SU-DHL-6 (cell line): Measurements from ENCODE around the gene CCNQ.
"Not testable (repeated sequence)": the region's sequence is repeated elsewhere in the genome, so short reads cannot be mapped to it uniquely, and the experiment has no call there.

Experiments used
- H2AFZ ChIP-seq: fragments of 200-600 bp; sonication (generic); 2 replicates; pipeline ENCODE4 v1.6.1; 2014; ENCODE audit warnings: low read depth, mild to moderate bottlenecking, moderate library complexity, mixed read lengths, antibody characterized with exemption, low read length; ENCODE audit not compliant: severe bottlenecking
- H3F3A ChIP-seq: fragments of 200-600 bp; shearing (Covaris generic); 2 replicates; pipeline ENCODE4 v1.6.0; 2016; ENCODE audit warnings: antibody characterized with exemption, mild to moderate bottlenecking; ENCODE audit not compliant: insufficient read depth
- H3K27ac ChIP-seq: fragments of 200-600 bp; sonication (generic); 2 replicates; pipeline ENCODE4 v1.5.1; 2016; ENCODE audit warnings: low read depth, mild to moderate bottlenecking, low read length, moderate library complexity, mixed read lengths
- H3K27me3 ChIP-seq: fragments of 200-600 bp; sonication (generic), shearing (Covaris generic); 2 replicates; pipeline ENCODE4 v1.6.0; 2014; ENCODE audit warnings: mild to moderate bottlenecking, low read length
- H3K36me3 ChIP-seq: fragments of 200-600 bp; sonication (generic); 2 replicates; pipeline ENCODE4 v1.6.1; 2014; ENCODE audit warnings: mild to moderate bottlenecking, low read length, mixed read lengths
- H3K4me2 ChIP-seq: fragments of 300-600, 200-600 bp; shearing (Covaris generic), sonication (generic); 2 replicates; pipeline ENCODE4 v1.6.0; 2014; ENCODE audit warnings: low read length, low read depth, mild to moderate bottlenecking; ENCODE audit not compliant: poor library complexity, severe bottlenecking
- H3K4me3 ChIP-seq: fragments of 200-600 bp; sonication (generic); 2 replicates; pipeline ENCODE4 v1.5.1; 2014; ENCODE audit warnings: antibody characterized with exemption, low read length, mild to moderate bottlenecking, mixed read lengths; ENCODE audit not compliant: insufficient read depth, poor library complexity, severe bottlenecking
- H3K79me2 ChIP-seq: fragments of 200-600 bp; sonication (generic); 2 replicates; pipeline ENCODE4 v1.6.1; 2014; ENCODE audit warnings: mild to moderate bottlenecking, low read length, moderate library complexity; ENCODE audit not compliant: insufficient read depth
- H3K9ac ChIP-seq: fragments of 200-600 bp; sonication (generic); 2 replicates; pipeline ENCODE4 v1.7.0; 2014; ENCODE audit warnings: mild to moderate bottlenecking, low read length
- H3K9me2 ChIP-seq: fragments of 200-600 bp; sonication (generic); replicated peaks from 2 replicates; pipeline ENCODE4 v1.6.1; 2014; ENCODE audit warnings: low read length; ENCODE audit not compliant: insufficient read depth
- H3K9me3 ChIP-seq: fragments of 200-600 bp; sonication (generic); 2 replicates; pipeline ENCODE4 v1.6.1; 2014; ENCODE audit warnings: low read length, mixed read lengths; ENCODE audit not compliant: insufficient read depth
- H4K20me1 ChIP-seq: fragments of 200-600 bp; sonication (generic); 2 replicates; pipeline ENCODE4 v1.6.1; 2014; ENCODE audit warnings: low read depth, mild to moderate bottlenecking, antibody characterized with exemption, low read length, moderate library complexity, mixed read lengths
- CTCF ChIP-seq: fragments of 200-600 bp; sonication (generic); IDR thresholded peaks from one replicate; pipeline ENCODE4 v1.5.1; 2017; ENCODE audit warnings: antibody characterized with exemption, mild to moderate bottlenecking, low read length, moderate library complexity; ENCODE audit not compliant: insufficient read depth, poor library complexity, severe bottlenecking
- EZH2phosphoT487 ChIP-seq: fragments of 200-600 bp; sonication (generic), shearing (Covaris generic); conservative IDR thresholded peaks from 2 replicates; pipeline ENCODE4 v1.6.1; 2018; ENCODE audit warnings: mild to moderate bottlenecking, antibody characterized with exemption, low read length, moderate library complexity, mixed read lengths

The CCNQ gene

GRCh38 chrX:153608806-153609205 is 9.9 kb upstream of the CCNQ start:
- no peaks in the 10 kb centered on the region for H3K9me2 ChIP-seq
- H3K9me3 ChIP-seq, result no peaks in the 10 kb centered on the region
- no peak overlapping the region for H3K27ac ChIP-seq
- H3F3A ChIP-seq, result no peaks in the 10 kb centered on the region
- no peak overlapping the region for H3K4me3 ChIP-seq
- no peak for TF ChIP-seq EZH2phosphoT487
- TF ChIP-seq CTCF, result no peak
- H3K36me3 ChIP-seq, result no peaks in the 10 kb centered on the region
- no peaks in the 10 kb centered on the region for H4K20me1 ChIP-seq
- H3K27me3 ChIP-seq, result no peaks in the 10 kb centered on the region
- no peak overlapping the region for H3K4me2 ChIP-seq
- H3K9ac ChIP-seq, result no peak overlapping the region
- H2AFZ ChIP-seq, result no peak overlapping the region
- H3K79me2 ChIP-seq, result no peaks in the 10 kb centered on the region

GRCh38 chrX:153608376-153608775 is 9.4 kb upstream of the CCNQ start:
- Histone ChIP-seq H3K9me3 (no peaks in the 10 kb centered on the region), H3K36me3 (no peaks in the 10 kb centered on the region), H3K27ac (no peak overlapping the region), H4K20me1 (no peaks in the 10 kb centered on the region), H3F3A (no peaks in the 10 kb centered on the region), H2AFZ (no peak overlapping the region), H3K4me2 (no peak overlapping the region), H3K4me3 (no peak overlapping the region), H3K9ac (no peak overlapping the region), H3K27me3 (no peaks in the 10 kb centered on the region), H3K9me2 (no peaks in the 10 kb centered on the region), H3K79me2 (no peaks in the 10 kb centered on the region)
- TF ChIP-seq CTCF, result no peak
- no peak for TF ChIP-seq EZH2phosphoT487

GRCh38 chrX:153606503-153606902 is 7.6 kb upstream of the CCNQ start:
- Histone ChIP-seq H2AFZ (no peak overlapping the region), H3K79me2 (no peaks in the 10 kb centered on the region), H3K9me3 (no peaks in the 10 kb centered on the region), H3K4me2 (no peak overlapping the region), H3F3A (no peaks in the 10 kb centered on the region), H3K36me3 (no peaks in the 10 kb centered on the region), H3K9ac (no peak overlapping the region), H3K27ac (no peak overlapping the region), H4K20me1 (no peaks in the 10 kb centered on the region), H3K4me3 (no peak overlapping the region), H3K27me3 (no peaks in the 10 kb centered on the region), H3K9me2 (no peaks in the 10 kb centered on the region)
- TF ChIP-seq CTCF (no peak), EZH2phosphoT487 (no peak)

- H3K27ac ChIP-seq, H3F3A ChIP-seq, H4K20me1 ChIP-seq, H3K79me2 ChIP-seq, H3K9me2 ChIP-seq, H3K36me3 ChIP-seq, H3K4me3 ChIP-seq, H3K9me3 ChIP-seq, H3K9ac ChIP-seq, H3K27me3 ChIP-seq, H2AFZ ChIP-seq, H3K4me2 ChIP-seq: not testable (repeated sequence)
Observed at GRCh38 chrX:153604666-153605380, 5.9 kb upstream of the CCNQ start.
